Urinary bladder (tissue), 4 donors: ENCODE results near the gene NUDCD3. TPM values are rescaled to one million over a fixed set of nuclear protein-coding genes. Genes with fewer than 3 reads are reported as not detected.

Experiments
- DNase-seq: peaks from one replicate; pipeline ENCODE4 v3.0.0-alpha.2; 2015; ENCODE audit errors: extremely low spot score
- H3K27ac ChIP-seq: one replicate; pipeline ENCODE4 v1.5.1; 2013; ENCODE audit warnings: low read depth, mild to moderate bottlenecking, moderate library complexity
- H3K36me3 ChIP-seq: one replicate; pipeline ENCODE4 v1.6.1; 2013; ENCODE audit warnings: mild to moderate bottlenecking, moderate library complexity; ENCODE audit not compliant: insufficient read depth
- H3K4me1 ChIP-seq: one replicate; pipeline ENCODE4 v1.6.1; 2013; ENCODE audit warnings: mild to moderate bottlenecking, moderate library complexity; ENCODE audit not compliant: insufficient read depth
- H3K4me3 ChIP-seq: one replicate; pipeline ENCODE4 v1.5.1; 2013; ENCODE audit warnings: low read depth, low read length
- WGBS: extraction: QIAGEN DNeasy Blood & Tissue Kit; methylation state at CpG from one replicate; pipeline ENCODE4 v1.1.7; 2013; 5-methylcytosine and 5-hydroxymethylcytosine counted together
- polyA plus RNA-seq: library from polyadenylated mRNA; stranded (reverse); fragments of 200-250 nt; gene quantifications from one replicate; pipeline ENCODE4 v1.2.3, GENCODE V29; 2013
- total RNA-seq: library from RNA; depleted of rRNA; stranded (reverse); fragments of >200 nt; gene quantifications from one replicate; pipeline ENCODE4 v1.2.3, GENCODE V29; 2014
- donor health status: healthy with polysubstance abuse.
- donor health status: healthy.

The NUDCD3 gene
- total and polyA plus RNA-seq, 2 donors: 35.9 to 59.8 TPM

DNA sequence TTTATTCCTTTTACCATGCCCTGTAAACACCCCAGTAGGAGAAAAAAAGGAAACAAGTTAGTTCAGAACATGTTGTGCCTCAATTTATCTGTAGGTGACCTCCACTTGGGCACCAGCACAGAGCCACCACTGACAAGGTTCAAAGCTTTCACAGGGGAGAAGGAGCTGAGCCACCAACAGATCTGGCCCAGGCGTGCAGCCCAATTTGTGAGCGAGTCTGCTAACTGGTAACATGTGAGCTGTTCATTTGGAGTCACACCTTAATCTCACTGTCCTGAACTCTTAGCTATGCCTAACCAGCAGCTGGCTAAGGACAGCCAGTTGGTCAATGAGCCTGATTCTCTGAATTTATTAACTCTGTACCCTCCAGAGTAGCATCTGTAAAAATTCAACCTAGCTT, 86.7 kb downstream of the NUDCD3 start:
- Histone ChIP-seq H3K4me3 (no peak overlapping the region), H3K27ac (no peak overlapping the region), H3K4me1 (no peaks in the 10 kb centered on the region), H3K36me3 (peaks cover 1% of the 10 kb centered on the region)
- WGBS: 93% methylated on average over 2 of the region's 2 CpGs
- DNase-seq: no peak

DNA sequence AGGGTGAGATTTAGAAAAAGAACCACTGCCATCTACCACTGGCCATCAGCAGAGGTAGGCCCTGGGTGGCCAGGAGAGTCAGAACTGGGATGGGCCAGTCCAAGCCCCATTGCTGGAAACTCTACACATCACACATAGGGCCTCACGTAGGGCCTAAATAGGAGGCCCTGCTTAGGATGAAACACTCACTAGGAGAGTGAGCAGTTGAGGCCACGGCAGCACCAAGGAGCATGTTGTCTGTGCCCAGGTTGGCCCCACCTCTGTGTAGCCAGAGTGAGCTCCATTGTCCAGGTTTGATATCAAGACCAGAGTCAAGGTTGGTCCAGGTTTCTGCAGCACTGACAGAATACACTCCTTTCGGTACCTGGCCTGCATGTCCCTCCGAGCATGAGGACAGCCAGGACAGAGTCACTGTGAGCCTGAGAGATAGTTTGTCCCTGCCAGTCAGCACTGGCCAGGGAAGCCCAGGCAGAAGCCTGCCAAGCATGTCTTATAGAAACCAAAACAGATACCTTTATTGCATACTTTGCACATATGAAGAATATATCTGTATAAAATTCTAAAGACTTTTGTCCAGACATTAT, 87.2 kb downstream of the NUDCD3 start:
- Histone ChIP-seq H3K27ac (no peak overlapping the region), H3K36me3 (peaks cover 1% of the 10 kb centered on the region), H3K4me1 (no peaks in the 10 kb centered on the region), H3K4me3 (no peak overlapping the region)
- 98% methylated on average over 4 of the region's 4 CpGs for WGBS
- DNase-seq: no peak

DNA sequence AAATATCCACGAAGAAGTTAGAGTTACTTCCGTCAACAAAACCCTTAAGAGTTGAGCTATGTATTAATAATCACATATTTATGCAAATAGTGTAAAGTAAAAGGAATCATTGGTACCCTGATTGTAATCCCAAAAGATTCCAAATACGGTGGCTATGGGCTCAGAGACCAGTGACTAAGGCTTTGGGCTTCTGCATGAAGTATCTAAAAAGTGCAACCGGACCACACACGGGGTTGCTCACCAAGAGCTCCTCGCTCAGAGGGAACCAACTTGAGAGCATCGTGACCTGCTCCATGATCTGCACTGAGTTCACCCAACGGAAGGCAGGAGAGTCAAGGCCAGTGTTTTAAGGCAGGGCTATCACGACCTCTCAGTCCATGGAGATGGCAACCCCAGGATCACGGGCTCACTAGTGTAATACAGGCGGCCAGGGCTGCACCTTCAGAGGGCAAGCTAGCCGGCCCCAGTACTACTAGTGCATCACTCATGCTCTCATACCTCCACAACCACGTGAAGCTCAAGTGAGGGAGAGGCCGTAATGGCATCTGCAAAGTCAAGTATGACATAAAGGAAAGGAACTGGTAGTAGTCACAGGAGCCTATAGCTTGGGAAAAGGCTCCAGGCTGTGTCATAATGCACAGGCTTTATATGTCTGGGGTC, 87.9 kb downstream of the NUDCD3 start:
- no peak overlapping the region for H3K4me3 ChIP-seq
- DNase-seq: no peak
- peaks cover 1% of the 10 kb centered on the region for H3K36me3 ChIP-seq
- 98% methylated on average over 14 of the region's 14 CpGs for WGBS
- H3K4me1 ChIP-seq: no peaks in the 10 kb centered on the region
- H3K27ac ChIP-seq: no peak overlapping the region

DNA sequence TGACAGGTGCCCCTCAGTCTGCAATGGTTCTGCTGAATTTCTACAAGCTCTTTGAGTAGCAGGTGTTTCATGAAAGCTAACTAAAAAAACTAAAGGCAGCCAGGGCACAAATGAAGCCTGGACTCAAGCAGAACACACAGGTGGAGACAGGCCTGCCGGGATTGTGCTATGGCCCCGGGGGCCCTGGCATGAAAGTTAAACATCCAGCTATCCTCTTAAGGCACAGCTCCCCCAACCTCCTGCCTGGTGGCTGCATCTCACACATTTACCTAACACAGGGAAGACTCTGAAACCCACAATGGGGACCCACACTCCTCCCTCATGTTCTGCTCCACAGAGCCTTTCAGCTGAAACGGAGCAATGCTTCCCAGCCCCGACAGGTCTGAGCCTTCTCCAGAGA, 88.8 kb downstream of the NUDCD3 start:
- Histone ChIP-seq H3K27ac (no peak overlapping the region), H3K4me1 (no peaks in the 10 kb centered on the region), H3K4me3 (no peak overlapping the region), H3K36me3 (peaks cover 1% of the 10 kb centered on the region)
- DNase-seq: no peak
- WGBS: 95% methylated on average over 4 of the region's 4 CpGs

DNA sequence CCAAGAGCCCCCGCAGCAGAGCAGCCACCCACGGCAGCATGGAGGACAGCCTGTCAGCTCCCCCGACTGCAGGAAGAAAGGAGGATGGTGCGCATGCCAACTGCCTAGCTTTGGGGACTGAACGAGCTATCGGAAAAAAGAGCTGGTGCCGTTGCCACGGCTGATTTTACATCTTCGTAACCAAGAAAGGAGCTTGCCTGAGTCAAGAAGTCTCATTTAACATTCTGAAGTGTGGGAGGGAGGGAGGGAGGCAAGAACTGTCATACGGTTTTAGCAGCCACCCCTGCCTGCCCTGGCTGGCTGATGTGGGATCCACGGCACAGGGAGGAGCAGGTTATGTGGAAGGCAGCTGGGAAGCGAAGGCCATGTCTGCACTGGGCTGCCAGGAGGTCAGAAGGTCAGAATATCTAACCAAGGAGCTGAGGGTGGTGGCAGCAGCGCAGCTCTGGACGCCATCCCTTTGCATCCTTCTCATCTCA, 90.4 kb downstream of the NUDCD3 start:
- Histone ChIP-seq H3K4me3 (no peak overlapping the region), H3K36me3 (peaks cover 1% of the 10 kb centered on the region), H3K4me1 (no peaks in the 10 kb centered on the region), H3K27ac (no peak overlapping the region)
- 91% methylated on average over 14 of the region's 14 CpGs for WGBS
- no peak for DNase-seq

DNA sequence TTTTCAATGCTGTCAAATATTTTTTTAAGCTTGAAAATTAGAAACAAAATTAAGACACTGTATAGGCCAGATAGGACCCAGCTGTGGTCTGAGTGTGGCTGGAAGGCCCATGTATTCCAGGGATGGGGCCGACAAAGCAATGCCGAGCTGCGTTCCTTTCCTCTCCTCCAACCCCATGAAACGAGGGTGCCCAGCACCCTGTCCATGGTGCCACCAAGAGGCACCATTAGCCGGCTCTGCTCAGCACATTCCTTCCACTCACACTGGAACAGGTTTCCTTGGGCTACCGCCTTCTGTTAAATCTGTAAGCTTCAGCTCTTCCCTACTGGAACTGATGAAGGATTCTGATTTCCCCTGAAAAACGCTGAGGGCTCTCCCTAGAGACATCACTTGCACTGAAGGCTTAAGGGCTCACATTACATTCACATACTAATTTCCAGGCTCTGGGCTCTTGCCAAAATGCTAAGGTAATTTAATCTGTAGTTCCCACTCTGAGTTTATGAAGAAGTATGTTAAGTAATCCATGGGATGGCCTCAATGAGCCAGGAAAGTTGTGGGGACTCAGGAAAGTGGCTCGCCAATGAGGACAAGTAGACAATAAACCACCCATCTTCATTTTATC, 91.4 kb downstream of the NUDCD3 start:
- 87% methylated on average over 8 of the region's 8 CpGs for WGBS
- H3K4me3 ChIP-seq: no peak overlapping the region
- no peaks in the 10 kb centered on the region for H3K4me1 ChIP-seq
- no peak overlapping the region for H3K27ac ChIP-seq
- DNase-seq: no peak
- peaks cover 1% of the 10 kb centered on the region for H3K36me3 ChIP-seq

DNA sequence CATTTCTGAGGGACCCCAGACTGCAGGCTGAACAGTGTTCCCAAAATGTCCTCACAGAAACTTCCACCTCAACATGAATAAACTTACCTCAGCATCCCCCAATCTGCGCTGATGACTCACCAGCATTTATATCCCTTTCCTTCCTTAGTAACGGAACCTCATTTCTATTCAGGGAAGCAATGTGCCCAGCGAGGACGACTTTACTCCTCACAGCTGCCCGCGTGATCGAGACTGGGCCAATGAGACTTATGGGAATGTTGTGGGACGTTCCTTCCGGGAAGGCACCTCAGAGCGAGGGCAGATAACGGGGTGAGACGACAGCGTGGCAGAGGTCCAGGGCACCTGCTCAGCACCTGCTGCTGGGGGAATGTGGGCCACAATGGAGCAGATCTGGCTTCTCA, 91.9 kb downstream of the NUDCD3 start:
- H3K27ac ChIP-seq: no peak overlapping the region
- WGBS: 83% methylated on average over 13 of the region's 13 CpGs

DNA sequence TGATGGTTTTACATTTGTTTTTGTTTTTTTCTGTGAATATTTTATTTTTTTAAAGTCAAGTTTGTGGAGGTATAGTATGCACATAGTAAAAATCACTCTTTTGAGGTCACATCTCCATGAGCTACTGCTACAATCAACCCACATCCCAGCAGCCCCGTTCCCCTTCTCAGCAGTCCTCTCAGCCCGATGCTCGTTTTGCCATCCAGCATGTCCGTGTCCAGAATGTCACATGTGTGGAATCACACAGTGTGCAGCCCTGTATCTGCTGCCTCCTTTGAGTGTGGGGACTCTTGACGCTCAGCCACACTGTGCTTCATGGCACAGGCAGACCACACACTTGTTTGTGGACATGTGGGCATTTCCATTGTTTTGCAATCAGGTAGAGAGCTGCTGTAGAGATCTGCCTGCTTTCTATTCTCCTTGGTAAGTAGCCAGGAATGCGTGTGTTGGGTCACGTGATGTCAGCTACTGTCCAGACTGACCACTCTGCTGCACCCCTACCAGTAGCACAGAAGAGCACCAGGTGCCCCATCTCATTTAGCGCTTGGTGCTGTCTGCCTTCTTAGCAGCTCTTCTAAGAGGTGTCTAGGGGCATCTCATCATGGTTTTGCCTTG, 93.4 kb downstream of the NUDCD3 start:
- 76% methylated on average over 8 of the region's 8 CpGs for WGBS
- H3K27ac ChIP-seq: no peak overlapping the region
- no peak for DNase-seq
- H3K4me1 ChIP-seq: no peaks in the 10 kb centered on the region
- H3K36me3 ChIP-seq: peaks cover 1% of the 10 kb centered on the region
- no peak overlapping the region for H3K4me3 ChIP-seq

More for the DNA sequence above, 91.9 kb downstream of the NUDCD3 start:
- H3K36me3 ChIP-seq: peaks cover 1% of the 10 kb centered on the region
- H3K4me3 ChIP-seq: no peak overlapping the region
- H3K4me1 ChIP-seq: no peaks in the 10 kb centered on the region
- no peak for DNase-seq

DNA sequence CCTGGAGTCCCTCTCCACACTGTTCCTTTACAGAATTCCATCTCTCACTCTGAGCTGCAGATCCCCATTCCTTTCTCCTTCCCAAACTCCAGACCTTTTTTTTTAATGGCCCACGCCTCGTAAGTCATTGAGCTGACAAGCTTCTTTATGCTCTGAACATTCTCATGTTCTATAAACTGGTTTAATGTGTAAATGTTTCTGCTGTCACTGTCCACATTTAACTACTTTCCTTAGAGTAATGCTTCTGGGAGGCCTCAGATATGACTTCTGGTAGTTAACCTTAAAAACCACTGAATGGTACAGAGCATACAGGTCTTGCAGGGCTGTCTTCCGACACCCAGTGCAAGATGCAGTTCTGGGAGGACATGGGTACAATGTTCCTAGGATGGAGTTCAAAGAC, 94.0 kb downstream of the NUDCD3 start:
- H3K27ac ChIP-seq: no peak overlapping the region
- no peaks in the 10 kb centered on the region for H3K4me1 ChIP-seq
- no peak overlapping the region for H3K4me3 ChIP-seq
- WGBS: 90% methylated on average over 3 of the region's 3 CpGs
- no peak for DNase-seq
- no peaks in the 10 kb centered on the region for H3K36me3 ChIP-seq

DNA sequence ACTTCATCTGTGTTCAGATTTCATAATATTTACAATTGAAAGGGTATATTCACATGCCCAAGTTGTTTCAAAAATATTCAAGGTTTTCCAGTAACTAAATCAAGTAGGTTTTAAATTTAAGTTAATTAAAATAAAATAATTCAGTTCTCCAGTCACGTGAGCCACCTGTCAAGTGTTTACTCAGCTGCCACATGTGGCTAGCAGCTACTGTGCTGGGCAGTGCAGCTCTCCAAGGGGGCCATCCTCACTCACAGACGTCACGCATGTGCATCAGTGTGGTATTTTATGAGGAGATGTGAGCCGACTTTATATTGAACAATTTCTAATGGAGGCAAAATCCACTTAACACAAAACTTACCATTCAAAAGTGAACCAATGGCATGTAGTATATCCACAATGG, 95.4 kb downstream of the NUDCD3 start:
- Histone ChIP-seq H3K36me3 (peaks cover 4% of the 10 kb centered on the region), H3K27ac (no peak overlapping the region), H3K4me3 (no peak overlapping the region), H3K4me1 (no peaks in the 10 kb centered on the region)
- WGBS: 85% methylated on average over 4 of the region's 4 CpGs
- DNase-seq: no peak

DNA sequence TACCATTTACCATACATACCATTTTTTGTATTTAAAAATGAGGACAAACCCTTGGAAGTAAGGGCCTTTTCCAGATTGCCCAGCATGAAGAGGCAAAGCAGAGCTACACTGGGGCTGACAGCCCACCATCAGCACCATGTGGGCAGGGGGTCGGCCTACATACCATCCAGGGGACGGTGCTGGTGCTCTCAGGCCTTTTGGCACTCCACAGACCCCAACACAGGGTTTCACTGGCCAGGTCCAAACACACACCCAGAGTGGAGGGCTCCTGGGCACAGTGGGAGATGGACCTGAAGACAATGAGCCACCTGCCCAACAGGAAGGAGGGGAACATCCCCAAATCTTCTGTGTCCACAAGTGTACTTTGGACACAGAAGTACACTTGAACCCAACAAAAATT, 95.8 kb downstream of the NUDCD3 start:
- Histone ChIP-seq H3K4me3 (no peak overlapping the region), H3K4me1 (no peaks in the 10 kb centered on the region), H3K36me3 (peaks cover 4% of the 10 kb centered on the region), H3K27ac (no peak overlapping the region)
- no peak for DNase-seq
- WGBS: 92% methylated on average over 2 of the region's 2 CpGs

DNA sequence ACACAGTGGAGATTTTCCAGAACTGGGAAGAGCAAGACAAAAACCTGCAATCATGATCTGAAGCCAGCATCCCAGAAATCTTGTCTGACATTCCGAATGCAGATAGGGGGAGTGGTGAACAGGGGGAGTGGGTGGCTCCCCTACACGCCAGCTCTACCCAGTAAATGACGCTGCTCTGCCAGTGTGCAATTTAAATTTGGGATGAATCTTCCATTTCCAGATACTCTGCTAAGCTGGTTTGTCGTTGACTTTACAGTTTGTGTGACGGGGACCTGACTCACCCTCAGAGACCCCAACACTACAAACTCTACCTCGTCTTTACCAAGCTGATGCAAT, 96.4 kb downstream of the NUDCD3 start:
- Histone ChIP-seq H3K27ac (no peak overlapping the region), H3K4me1 (no peaks in the 10 kb centered on the region), H3K4me3 (no peak overlapping the region), H3K36me3 (peaks cover 5% of the 10 kb centered on the region)
- no peak for DNase-seq
- 93% methylated on average over 6 of the region's 6 CpGs for WGBS

DNA sequence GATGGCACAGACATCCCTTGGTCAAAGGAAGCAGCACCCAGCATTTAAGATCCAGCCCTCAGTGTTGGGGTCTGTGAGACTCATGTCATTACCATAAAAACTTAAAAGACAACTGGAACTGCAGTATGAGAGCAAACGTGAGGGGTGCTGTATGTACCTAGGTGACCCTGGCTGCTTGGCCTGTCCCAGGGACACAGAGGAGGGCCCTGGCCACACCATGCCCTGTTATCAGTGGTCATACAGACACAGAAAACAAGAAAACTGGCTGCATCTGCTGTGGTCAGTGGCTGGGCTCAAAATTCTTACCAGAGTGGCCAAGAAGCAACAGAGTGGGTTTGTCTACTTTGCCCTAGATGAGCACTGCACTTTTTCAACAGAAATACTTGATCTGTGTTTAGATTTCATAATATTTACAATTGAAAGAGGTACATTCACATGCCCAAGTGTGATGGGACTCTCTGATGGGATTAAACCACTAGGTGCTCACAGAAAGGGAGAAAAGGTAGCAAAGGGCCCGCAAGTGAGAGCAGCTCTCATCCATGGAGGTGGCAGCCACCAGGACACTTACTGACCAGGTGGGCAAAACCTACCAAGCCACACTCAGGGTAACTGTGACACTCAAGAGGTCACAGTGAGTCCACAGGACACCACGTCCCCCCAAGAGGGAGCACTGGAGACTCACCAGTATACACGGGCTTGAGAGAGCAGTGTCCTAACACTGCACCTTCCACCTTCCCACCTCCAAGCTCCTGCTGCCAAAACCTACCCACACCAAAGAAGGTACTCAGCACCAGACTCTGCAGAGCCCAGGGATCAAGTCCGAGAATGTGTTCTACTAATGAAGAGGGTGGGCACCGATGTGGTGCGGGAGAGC, 97.0 kb downstream of the NUDCD3 start:
- Histone ChIP-seq H3K27ac (no peak overlapping the region), H3K4me3 (no peak overlapping the region), H3K4me1 (no peaks in the 10 kb centered on the region), H3K36me3 (peaks cover 7% of the 10 kb centered on the region)
- no peak for DNase-seq
- WGBS: 93% methylated on average over 7 of the region's 7 CpGs
